ENCODE data around the gene NAALADL2.
"Not testable (repeated sequence)": the region's sequence is repeated elsewhere in the genome, so short reads cannot be mapped to it uniquely, and the experiment has no call there.

DNA sequence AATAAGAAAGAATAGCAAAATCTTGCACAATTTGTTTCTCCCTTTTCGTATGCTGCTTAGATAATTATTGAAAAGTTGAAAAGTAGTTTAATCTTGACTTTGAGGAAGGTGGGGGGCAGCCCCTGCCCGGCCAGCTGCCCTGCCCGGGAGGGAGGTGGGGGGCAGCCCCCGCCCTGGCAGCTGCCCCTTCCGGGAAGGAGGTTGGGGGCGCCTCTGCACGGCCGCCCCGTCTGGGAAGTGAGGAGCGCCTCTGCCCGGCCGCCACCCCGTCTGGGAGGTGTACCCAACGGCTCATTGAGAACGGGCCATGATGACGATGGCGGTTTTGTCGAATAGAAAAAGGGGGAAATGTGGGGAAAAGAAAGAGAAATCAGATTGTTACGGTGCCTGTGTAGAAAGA is 228.0 kb downstream of the NAALADL2 start:
- not testable (repeated sequence) for TF ChIP-seq EZH2 (IDR thresholded peaks at IDR 0.05); POLR2AphosphoS5 (IDR thresholded peaks at IDR 0.05; ENCODE audit: borderline replicate concordance, low read depth, low read length); FOXP2 (optimal IDR thresholded peaks at IDR 0.05; ENCODE audit: control extremely low read depth, extremely low read length, insufficient read depth)
